HG03139 (cell line): ENCODE data around the gene STK16.

Experiments used
- ATAC-seq: cut with Tn5 transposase; IDR thresholded peaks from one replicate; pipeline ENCODE4 v1.9.1; 2021; ENCODE audit not compliant: unreplicated experiment

Gene STK16

GRCh38 chr2:219213486-219214071 is 31.7 kb upstream of the STK16 start:
- ATAC-seq = no peak

- ATAC-seq = no peak
Observed at GRCh38 chr2:219214141-219214540, 31.1 kb upstream of the STK16 start.

GRCh38 chr2:219214786-219215185 is 30.5 kb upstream of the STK16 start:
- no peak for ATAC-seq

GRCh38 chr2:219215871-219216534 is 29.3 kb upstream of the STK16 start:
- no peak for ATAC-seq

- ATAC-seq = no peak
Observed at GRCh38 chr2:219216535-219216915, 28.8 kb upstream of the STK16 start.

GRCh38 chr2:219218217-219218731 is 27.0 kb upstream of the STK16 start:
- peak; percentile 16 for ATAC-seq

GRCh38 chr2:219218732-219219701 is 26.3 kb upstream of the STK16 start, which contains the start of gene ABCB6:
Gene ABCB6, minus strand, starts transcription at chr2:219218958. Its CDS starts 285 bp downstream, at chr2:219218673.
- peak; percentile 77 for ATAC-seq

GRCh38 chr2:219219784-219220532 is 25.3 kb upstream of the STK16 start:
- no peak for ATAC-seq

GRCh38 chr2:219220652-219221402 is 24.5 kb upstream of the STK16 start:
- no peak for ATAC-seq

- no peak for ATAC-seq
Observed at GRCh38 chr2:219221957-219222518, 23.2 kb upstream of the STK16 start.

GRCh38 chr2:219223831-219224610 is 21.3 kb upstream of the STK16 start:
- no peak for ATAC-seq

- ATAC-seq = no peak
Observed at GRCh38 chr2:219225350-219225749, 19.9 kb upstream of the STK16 start.

- no peak for ATAC-seq
Observed at GRCh38 chr2:219228041-219228910, 17.0 kb upstream of the STK16 start.

- peak; percentile 8 for ATAC-seq
Observed at GRCh38 chr2:219228911-219229304, 16.4 kb upstream of the STK16 start.

GRCh38 chr2:219229305-219230058 is 15.8 kb upstream of the STK16 start, which contains the start of the genes ANKZF1 and ATG9A:
Gene ANKZF1, plus strand, starts transcription at chr2:219229806. Its CDS starts 452 bp downstream, at chr2:219230258.
Gene ATG9A, minus strand, starts transcription at chr2:219229636. Its CDS starts 1,612 bp downstream, at chr2:219228024.
- ATAC-seq = peak; percentile 96

GRCh38 chr2:219230059-219230540 is 15.2 kb upstream of the STK16 start:
- ATAC-seq = no peak

GRCh38 chr2:219234331-219234730 is 10.9 kb upstream of the STK16 start:
- no peak for ATAC-seq
